GM18517 (cell line): Measurements from ENCODE around the gene SLC5A10.

Experiments
- ATAC-seq: cut with Tn5 transposase; IDR thresholded peaks from one replicate; pipeline ENCODE4 v1.9.1; 2021; ENCODE audit warnings: mild to moderate bottlenecking, moderate library complexity; ENCODE audit not compliant: unreplicated experiment

The SLC5A10 gene

GRCh38 chr17:19001907-19002590 lies 50.1 kb downstream of the SLC5A10 start:
- no peak for ATAC-seq

GRCh38 chr17:19002805-19003542 lies 51.0 kb downstream of the SLC5A10 start:
- no peak for ATAC-seq

GRCh38 chr17:19003543-19004420 lies 51.8 kb downstream of the SLC5A10 start:
- no peak for ATAC-seq

- ATAC-seq = peak; percentile 70
These were observed 52.6 kb downstream of the SLC5A10 start, which contains the start of gene FAM83G for GRCh38 chr17:19004421-19005136. TSS of gene FAM83G (minus strand) at chr17:19004764. CDS start at chr17:19004041, 723 bp downstream.

- no peak for ATAC-seq
These were observed 53.3 kb downstream of the SLC5A10 start for GRCh38 chr17:19005137-19005773.

- no peak for ATAC-seq
These were observed 53.9 kb downstream of the SLC5A10 start for GRCh38 chr17:19005789-19006430.

GRCh38 chr17:19006698-19007097 lies 54.7 kb downstream of the SLC5A10 start:
- no peak for ATAC-seq

GRCh38 chr17:19009970-19010369 lies 58.0 kb downstream of the SLC5A10 start:
- ATAC-seq = no peak

- ATAC-seq = no peak
These were observed 59.0 kb downstream of the SLC5A10 start for GRCh38 chr17:19010729-19011505.

- ATAC-seq = no peak
These were observed 59.6 kb downstream of the SLC5A10 start for GRCh38 chr17:19011581-19011980.

GRCh38 chr17:19012171-19013080 lies 60.5 kb downstream of the SLC5A10 start:
- ATAC-seq = no peak

GRCh38 chr17:19013226-19013625 lies 61.3 kb downstream of the SLC5A10 start:
- ATAC-seq = no peak

- ATAC-seq = no peak
These were observed 62.1 kb downstream of the SLC5A10 start for GRCh38 chr17:19013806-19014627.

GRCh38 chr17:19014628-19015215 lies 62.8 kb downstream of the SLC5A10 start:
- ATAC-seq = no peak

- ATAC-seq = no peak
These were observed 63.5 kb downstream of the SLC5A10 start for GRCh38 chr17:19015428-19015827.

- no peak for ATAC-seq
These were observed 64.3 kb downstream of the SLC5A10 start for GRCh38 chr17:19016297-19016696.

- no peak for ATAC-seq
These were observed 64.9 kb downstream of the SLC5A10 start for GRCh38 chr17:19016881-19017280.
